ENCODE measurements around the gene LCE1D.

DNA sequence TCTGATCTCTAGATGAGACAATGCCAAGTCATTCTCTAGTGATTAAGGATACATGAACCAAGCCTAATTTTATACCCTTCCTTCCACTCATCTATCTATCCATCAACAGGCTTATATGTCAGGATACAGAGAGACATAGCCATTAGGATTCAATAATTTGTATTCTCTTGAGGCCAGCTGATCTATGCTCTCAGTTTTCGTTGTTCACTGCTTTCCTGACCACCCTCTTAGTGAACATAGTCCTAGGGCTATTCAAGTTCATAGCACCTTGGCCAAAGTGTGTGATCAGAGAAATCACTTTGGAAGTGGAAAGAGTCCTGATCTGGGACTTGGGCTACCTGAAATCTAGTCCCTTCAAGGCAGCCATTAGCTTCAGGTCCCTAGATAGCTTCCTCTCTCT is 42.9 kb upstream of the LCE1D start:
- TF ChIP-seq, protein P1, sequence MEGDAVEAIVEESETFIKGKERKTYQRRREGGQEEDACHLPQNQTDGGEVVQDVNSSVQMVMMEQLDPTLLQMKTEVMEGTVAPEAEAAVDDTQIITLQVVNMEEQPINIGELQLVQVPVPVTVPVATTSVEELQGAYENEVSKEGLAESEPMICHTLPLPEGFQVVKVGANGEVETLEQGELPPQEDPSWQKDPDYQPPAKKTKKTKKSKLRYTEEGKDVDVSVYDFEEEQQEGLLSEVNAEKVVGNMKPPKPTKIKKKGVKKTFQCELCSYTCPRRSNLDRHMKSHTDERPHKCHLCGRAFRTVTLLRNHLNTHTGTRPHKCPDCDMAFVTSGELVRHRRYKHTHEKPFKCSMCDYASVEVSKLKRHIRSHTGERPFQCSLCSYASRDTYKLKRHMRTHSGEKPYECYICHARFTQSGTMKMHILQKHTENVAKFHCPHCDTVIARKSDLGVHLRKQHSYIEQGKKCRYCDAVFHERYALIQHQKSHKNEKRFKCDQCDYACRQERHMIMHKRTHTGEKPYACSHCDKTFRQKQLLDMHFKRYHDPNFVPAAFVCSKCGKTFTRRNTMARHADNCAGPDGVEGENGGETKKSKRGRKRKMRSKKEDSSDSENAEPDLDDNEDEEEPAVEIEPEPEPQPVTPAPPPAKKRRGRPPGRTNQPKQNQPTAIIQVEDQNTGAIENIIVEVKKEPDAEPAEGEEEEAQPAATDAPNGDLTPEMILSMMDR (IDR thresholded peaks at IDR 0.05): no peak
- TF ChIP-seq POLR2A (IDR thresholded peaks at IDR 0.05): no peak
